ENCODE data around the gene TP53TG5.

- TF ChIP-seq POLR2A (IDR thresholded peaks at IDR 0.05) (no peak), CTCF (IDR thresholded peaks at IDR 0.05) (no peak)
Observed at GRCh38 chr20:45363611-45364492, 14.3 kb downstream of the TP53TG5 start.

All from lower leg skin (tissue), 3 donors.